ENCODE measurements around the gene ADARB2.

ADARB2 gene

DNA sequence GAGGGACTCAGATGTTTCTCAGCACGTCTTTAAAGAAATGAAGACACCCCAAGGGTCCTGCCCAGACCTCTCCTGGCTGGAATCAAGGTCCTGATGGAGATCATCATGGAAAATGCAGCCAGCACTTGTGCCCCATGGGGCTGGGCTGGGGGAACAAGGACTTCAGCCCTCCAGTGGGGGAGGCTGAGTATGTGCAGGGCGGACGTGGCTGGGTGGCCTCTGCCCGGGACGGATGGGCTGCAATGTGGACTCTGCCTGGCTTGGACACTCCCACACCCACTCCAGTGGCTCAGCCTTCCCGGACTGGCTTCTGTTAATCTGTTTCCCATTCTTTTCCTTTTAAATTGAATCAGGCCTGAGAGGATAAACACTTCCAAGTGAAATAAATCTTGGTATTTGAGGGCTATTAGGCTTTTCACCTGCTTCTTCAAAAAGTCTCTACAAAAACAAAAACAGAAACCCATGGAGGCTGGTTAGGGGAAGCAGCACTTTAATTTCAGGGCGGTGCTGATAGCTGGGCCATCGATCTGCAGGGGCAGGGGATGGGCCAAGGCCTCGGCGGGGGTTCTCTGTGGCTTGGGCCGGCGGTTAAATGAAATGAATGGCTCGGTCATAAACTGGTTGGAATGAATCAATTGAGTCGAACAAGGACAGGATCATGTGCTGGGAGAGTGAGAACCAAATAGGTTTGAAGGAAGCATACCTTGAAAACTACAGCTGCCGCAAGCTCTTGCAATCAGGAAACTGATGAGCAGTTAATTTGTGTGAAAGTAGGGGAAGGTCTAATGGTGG is 51.4 kb downstream of the ADARB2 start:
- DNase-seq (ENCODE audit: low spot score), result no peak

DNA sequence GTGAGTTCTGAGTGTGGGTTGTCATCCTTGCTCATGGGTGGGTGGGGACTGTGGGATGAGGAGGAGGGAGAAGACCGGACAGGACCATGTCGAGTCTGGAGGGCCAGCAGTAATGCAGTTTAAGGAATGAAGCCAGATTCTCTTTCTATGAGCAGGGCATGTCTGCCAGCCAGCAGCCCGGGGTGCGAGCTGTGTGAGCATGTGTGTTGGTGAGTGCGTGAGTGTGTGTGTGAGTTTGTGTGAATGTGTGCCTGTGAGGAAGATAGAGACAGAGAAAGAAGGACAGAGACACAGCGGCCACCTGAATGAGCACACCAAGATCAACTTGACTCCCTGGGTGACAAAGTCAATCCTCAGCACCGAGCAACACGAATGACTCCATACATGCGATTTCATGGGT is 52.3 kb downstream of the ADARB2 start:
- no peak for DNase-seq (ENCODE audit: low spot score)

DNA sequence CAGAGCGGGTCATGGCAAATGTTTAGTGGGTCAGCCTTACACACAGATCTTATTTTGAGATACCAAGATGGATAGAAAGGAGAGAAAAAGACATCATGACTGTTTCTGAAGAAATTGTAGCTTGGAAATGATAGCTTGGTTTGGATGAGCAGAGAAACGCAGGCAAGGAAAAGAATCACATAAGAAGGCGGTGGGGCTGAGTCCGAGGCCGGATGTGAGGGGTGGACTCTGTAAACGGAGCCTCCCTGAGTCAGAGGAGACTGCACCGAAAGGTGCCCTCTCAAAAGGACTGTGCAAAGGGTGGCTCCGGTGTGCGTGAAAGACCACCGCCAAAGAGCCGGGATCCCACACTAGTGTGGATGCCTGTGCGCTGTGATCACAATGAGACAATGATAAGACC is 53.7 kb downstream of the ADARB2 start:
- DNase-seq (ENCODE audit: low spot score), result no peak

DNA sequence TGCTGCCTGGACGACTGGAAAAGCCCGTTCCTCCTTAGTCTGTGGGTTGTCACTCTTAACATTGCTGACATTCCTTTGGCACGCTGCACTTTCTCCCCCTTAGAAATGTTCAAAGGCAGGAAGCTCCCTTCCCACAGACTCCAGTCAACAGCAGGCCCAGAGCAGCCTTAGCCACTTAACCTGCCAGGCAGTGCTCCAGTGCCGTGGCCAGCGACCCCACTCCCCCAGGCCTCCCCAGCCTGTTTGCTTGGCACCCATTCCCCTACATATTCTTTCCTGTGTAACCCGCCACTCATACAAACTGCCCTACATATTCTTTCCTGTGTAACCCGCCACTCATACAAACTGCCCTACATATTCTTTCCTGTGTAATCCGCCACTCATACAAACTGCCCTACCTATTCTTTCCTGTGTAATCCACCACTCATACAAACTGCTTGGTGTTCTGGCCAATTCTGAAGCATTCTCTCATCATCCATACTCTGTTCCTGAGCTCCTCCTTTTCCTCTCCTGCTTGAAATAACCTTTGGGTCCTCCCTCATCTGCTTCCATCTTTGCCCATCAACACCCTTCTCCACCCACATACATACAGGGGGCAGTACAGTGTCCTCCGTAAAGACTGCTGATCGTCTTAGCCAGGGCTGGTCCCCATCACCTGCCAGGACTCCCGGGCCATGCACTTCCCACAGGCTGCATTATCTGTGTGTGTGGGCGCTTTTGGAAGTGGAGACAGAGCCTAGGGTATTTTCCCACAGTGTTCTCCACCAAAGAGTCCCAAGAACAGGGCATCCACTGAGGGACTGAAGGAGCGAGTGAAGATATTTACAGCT is 57.3 kb downstream of the ADARB2 start:
- no peak for DNase-seq (ENCODE audit: low spot score)

DNA sequence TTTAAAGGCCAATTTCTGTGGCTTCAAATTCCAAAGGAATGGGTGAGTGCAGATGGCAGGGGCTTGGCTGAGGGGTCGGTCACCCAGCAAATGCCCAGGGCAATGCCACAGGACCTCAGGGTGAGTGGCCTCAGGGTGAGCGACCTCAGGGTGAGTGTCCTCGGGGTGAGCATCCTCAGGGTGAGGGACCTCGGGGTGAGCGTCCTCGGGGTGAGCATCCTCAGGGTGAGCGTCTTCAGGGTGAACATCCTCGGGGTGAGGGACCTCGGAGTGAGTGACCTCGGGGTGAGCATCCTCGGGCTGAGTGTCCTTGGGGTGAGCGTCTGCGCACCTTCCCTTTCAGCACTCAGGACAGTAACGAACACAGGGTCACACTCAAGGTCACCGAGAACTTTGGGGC is 59.2 kb downstream of the ADARB2 start:
- DNase-seq (ENCODE audit: low spot score), result no peak

DNA sequence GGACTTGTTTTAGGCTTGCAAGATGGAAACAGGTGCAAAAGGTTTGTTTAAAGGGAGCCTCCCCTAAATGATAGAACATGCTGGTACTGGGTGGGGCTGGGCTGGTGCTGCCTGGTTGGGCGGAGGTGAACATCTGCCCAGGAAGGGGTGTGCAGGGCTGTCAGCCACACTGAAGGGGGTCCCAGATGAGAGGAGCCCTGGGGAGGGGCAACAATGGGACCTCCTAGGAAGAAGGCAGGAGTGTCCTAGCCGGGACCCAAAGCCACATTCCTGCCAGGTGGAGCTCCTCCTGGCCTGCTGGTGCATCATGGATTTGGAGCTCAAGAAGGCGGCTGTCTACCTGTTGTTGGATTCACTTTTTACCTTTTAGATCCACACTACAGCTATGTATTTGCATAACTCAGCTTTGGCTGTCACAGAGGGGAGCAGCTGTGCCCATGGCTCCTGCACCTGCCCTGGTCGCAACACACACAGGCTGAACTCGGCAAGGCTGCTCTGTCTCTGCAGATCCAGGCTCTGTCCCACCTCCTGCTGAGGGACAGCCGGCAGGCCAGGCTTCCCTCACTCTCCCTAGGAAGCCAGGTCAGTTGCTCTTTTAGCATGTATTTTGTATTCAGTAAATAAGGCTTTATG is 59.9 kb downstream of the ADARB2 start:
- no peak for DNase-seq (ENCODE audit: low spot score)

DNA sequence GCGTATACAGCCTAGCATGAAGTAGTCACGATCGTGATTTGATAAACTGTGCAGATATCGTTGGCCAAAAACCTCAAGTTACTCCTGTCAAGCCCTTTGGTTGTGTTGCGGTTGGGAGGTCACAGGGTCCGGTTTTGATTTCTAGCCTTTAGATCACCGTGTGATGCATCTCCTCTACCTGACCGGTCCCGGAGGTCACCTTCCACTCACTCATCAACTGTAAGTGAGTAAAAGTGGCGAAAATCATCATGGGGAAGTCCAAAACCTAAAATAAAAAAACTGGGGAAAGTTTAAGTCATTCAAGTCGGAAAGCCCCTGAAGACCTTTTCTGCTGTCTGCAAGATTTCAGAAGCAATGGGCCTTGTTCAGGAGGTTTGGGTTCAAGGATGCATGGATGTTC is 62.8 kb downstream of the ADARB2 start:
- DNase-seq (ENCODE audit: low spot score), result no peak

DNA sequence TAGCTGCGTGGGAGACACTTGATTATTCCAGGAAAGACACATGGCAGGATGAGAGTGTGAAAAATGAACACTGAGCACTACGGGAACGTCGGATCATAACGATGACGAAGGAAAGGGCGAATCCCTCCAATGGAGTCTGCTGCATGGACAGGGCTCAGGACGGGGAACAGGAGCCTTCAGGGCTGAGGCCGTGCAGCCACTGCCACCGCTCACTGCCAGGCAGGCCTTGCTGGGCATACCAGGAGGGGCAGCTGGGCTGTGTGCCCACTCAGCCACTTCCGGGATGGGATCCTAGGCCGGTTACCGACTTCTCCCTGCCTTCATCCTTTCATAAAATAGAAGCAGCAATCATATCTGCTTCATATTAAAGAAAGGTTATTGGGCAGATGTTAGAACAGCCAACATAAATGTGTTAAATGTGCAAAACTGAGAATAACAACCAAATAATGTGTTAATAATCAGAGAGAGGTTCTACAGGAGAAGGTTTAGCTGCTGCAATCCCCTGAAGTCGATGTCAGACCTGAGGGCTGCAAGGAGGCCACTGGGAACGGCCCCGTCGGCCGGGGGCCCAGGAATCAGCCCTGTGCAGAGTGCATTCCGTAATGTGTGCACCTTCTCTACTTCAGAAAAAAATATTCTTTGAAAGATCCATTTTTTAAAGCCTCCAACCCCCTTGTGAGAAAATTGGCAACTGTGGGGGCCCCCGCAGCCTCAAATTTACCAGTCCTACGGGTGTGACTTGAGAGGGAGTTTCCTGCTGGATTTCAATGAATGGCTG is 63.6 kb downstream of the ADARB2 start:
- DNase-seq (ENCODE audit: low spot score), result no peak

DNA sequence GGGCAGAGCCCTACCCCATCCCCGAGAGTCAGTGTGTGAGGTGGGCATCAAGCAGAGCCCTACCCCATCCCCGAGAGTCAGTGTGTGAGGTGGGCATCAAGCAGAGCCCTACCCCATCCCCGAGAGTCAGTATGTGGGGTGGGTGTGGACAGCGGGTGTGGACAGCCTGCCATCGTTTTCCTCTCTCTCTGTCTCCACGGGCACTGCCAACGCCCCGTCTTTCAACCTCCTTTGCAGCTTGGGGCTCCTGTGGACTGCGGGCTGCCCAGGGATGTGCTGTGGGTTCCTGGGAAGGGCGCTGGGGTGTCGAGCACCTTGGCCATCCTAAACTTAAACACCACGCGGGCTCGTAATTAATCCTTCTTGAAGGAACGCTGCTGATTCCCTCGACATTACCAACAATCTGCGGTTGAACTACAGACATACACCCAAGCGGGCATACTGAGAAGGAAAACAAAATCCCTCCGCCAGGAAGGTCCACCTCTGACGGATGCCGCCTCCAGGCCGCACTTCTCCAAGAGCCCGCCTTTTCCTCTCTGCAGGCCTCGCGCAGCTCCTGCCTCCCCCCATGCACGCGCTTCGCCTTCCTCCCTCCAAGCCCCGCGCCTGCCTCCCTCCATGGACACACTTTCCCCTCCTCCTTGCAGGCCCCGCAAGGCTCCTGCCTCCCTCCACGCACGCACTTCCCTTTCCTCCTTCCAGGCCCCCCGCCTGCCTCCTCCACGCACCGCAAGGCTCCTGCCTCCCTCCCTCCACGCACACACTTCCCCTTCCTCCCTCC is 65.1 kb downstream of the ADARB2 start:
- DNase-seq (ENCODE audit: low spot score), result no peak

DNA sequence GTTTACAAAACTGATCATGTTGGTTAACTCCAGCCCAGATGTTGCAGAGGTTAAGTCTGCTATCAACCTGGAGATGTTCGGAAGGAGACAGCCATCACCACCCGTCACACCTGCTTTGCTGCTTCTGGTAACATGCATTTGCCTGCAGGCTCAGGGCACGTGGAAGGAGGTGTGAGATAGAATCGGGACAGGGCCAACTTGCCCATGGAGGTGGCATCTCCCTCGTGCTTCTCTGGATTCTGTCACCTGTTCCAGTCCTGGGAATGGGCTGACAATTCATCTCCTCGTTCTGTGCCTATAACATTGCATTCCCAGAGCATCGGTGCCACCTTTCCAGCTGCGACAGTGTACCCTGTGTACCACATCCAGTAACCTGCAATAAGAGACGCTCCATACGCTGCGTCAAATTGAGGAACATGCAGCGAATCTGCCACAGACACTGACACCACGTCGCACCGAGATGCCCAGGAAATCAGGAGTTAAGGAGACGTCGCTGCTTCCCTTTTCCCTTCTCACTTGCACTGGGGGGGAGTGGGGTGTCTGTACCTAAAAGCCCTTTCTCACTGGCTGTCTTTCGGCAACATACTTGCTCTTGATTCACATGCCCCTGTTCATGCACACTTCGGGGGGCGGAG is 65.8 kb downstream of the ADARB2 start:
- DNase-seq (ENCODE audit: low spot score), result no peak

DNA sequence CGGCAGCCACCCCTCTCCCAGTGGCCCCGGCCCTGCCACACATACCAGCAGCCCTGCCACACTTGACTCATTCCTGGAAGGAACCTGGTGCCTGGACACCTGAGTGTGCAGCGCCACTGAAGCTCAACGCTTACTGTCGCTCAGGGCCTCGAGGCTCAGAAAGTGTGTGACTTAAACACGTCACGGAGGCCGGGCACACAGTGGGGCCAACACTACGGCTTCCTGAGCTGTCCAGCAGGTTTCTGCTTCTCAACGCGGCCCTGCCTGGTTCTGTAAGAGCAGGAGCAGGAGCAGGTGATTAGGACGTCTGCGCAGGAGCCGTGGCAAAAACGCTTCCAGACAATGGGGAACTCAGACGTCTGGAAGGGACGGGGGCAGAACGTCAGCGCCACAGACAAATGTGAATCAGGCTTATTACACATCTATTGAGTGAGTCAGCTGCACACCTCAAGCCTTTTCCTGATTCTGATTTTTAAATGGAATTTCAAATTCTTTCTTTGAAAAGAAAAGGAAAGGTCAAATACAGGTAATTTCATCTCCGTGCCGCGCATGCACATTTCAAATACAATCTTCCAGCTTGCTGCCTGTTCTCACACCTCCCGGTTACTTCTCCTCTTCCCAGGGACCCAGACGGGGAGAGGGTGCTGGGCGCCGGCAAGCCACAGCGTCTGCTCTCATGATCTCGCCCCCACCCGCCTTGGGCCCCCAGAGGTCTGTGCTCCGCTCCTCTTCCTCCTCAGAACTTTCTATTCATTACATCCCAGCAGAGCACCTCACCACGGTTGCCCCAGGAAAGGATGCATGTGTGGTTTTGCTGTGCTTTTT is 66.6 kb downstream of the ADARB2 start:
- DNase-seq (ENCODE audit: low spot score), result no peak

DNA sequence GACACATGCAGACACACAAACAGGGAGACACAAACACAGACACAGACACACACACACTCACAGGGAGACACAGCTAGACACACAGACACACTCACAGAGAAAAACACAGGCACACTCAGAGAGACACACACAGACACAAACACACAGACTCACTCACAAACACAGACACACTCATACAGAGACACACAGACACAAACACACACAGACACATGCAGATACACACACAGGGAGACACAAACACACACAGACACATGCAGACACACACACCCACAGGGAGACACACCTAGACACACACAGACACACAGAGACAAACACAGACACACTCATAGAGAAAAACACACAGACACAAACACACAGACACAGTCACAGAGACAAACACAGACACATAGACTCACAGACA is 67.9 kb downstream of the ADARB2 start:
- DNase-seq (ENCODE audit: low spot score), result no peak

DNA sequence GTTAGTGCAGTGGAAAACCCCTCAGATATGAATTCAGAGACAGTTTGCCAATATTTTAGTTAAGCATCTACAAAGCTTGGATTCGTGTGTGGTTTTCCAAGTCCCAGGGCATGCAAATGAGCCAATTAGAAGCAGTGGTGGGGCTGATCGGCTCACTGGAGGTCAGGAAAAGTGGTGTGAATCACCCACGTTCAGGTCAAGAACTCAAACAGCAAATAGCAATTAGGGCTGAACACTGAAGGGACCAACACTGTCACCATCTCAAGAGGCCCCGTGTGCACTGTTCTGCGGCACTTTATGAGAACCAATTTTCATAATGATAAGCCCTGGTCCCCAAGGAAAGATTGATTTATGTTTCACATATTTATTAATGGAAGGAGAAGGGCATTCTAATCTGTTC is 68.9 kb downstream of the ADARB2 start:
- DNase-seq (ENCODE audit: low spot score), result no peak

DNA sequence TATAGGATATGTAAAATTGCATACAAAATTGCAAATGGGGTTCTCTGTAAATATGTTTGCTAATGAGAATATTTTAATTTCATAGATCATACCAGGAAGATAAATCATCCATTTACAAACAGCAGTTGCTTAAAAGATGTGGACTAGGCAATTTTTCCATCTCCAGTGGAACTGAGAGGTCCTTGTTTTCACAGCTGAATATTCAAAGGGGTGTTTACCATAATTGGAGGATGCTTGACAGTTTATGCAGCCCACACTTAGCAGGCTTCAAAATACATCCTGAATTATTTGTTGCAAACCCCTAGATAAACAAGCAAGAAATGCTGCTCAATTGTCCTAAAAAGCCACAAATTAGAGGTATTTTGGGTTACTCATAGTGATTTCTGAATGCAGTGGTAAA is 69.9 kb downstream of the ADARB2 start:
- no peak for DNase-seq (ENCODE audit: low spot score)

DNA sequence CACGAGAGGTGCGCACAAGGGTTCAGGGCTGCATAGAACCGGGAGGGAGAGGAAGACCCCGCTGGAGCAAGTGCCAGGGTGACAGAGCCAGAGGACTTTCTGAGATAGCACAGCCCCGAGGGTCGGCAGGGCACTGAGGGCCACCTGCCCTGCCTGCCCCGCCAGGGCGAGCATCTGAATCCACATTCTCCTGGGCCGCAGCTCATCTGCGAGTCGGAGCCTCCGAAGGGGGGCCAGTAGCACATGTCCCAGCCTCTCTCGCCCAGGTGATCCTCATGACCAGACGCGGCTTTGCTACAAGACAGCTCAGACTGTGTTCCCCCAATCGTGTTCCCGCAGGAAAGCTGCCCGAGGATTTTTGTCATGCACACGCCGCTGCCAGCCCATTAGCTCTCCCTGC is 71.2 kb downstream of the ADARB2 start:
- no peak for DNase-seq (ENCODE audit: low spot score)

DNA sequence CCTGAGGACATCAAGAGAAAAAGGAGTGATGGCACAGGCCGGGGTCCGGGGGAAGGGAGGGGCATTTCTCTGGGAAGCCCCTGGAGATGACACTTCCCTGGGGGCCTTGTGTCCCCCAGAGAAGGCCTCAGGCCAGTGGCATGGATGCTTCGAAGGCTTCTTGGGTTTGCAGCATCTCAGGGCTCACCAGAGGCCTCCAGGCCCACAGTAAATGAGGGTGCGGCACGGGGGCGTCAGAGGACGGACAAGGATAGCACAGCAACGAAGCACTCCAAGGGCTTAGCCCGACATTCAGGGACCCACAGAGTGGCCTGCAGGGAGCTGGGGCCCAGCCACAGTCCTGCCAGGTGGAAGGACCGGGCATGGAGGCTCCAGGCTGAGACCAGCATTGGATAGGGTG is 71.6 kb downstream of the ADARB2 start:
- no peak for DNase-seq (ENCODE audit: low spot score)

DNA sequence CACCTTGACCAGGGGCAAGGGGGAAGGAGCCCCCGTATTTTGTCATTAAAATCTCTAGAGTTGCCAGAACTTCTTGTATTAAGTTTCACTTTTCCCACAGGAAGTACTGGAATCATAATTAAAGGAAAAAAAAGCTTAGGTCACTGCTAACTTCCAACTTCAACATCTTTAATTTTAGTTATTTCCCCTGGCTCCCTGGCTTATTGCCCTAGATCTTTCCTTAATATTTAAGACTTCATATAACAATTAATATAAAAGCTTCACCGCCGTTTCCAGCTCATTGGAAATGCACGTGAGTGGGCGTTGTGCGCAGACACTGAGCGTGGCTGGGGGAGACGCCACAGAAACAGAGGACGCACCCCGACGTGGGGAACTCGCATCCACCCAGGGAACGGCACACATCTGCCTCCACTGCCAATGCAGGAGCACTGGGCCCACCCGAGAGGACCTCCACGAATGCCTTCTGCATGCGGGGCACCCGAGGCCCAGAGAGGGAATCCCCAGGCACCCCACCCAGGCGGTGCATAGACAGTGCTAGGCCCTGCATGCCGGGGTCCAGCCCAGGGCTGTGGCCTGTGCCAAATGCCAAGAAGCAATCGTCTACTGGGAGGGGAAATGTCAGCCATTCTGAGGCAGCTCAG is 72.2 kb downstream of the ADARB2 start:
- no peak for DNase-seq (ENCODE audit: low spot score)

DNA sequence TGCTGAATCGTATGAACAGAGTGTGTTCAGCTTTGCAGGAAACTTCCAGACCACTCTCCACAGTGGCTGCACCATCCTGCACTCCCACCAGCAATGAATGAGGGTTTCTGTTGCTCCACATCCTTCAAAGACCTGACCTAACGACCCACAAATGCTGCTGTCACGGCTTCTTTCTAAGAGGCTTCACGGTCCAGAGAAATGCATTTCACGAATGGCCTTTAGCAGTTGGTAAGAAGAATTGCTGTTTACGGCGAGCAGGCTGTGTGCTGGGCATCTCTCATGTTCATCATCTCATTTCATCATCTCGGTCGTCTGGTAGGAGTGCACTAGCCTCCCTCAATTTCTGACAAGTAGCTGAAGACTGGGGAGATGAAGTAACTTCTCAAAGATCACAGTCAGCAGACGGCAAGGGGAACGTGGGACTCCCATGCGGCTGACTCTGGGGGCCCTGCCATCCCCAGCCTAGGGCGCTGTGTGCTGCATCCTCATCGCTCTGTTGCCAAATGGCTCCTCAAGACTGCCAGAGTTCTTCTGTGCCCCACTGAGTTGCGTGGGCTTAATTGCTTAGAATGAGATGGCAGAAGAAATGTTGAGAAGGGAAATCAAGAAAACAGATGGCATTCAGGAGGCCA is 72.9 kb downstream of the ADARB2 start:
- no peak for DNase-seq (ENCODE audit: low spot score)

DNA sequence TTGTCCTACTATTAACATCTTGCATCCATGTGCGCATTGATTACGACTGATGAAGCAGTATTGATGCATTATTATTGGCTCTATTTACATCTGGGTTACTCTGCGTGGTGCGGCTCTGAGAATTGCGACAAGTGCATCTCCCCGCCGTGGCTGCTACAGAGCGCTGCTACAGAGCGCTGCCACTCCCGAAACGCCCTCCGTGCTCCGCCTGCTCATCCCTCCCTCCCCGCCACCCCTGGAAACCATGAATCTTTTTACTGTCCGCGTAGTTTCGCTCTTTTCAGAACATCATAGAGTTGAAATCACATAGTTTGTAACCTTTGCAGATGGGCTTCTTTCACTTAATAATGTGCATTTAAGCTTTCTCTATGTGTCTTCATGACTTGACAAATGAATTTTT is 74.1 kb downstream of the ADARB2 start:
- no peak for DNase-seq (ENCODE audit: low spot score)

Measured in HuH-7.5 (cell line).